Neuronal stem cell (in vitro differentiated cells): ENCODE results near the gene TTLL10.
A peak's percentile ranks its signal among the peaks of the same experiment; 100 is the strongest.

ENCODE experiments used
- DNase-seq: peaks from one replicate; pipeline ENCODE4 v3.0.0-alpha.2; 2013; ENCODE audit warnings: low spot score
- H2AFZ ChIP-seq: one replicate; pipeline ENCODE4 v1.6.1; 2013; ENCODE audit warnings: mild to moderate bottlenecking, low read length, inconsistent platforms
- H2AK5ac ChIP-seq: 2 replicates; pipeline ENCODE4 v1.6.1; 2013; ENCODE audit warnings: low read depth, mild to moderate bottlenecking, inconsistent platforms, low read length, moderate library complexity, mixed read lengths
- H2BK120ac ChIP-seq: 2 replicates; pipeline ENCODE4 v1.6.1; 2013; ENCODE audit warnings: low read depth, mild to moderate bottlenecking, inconsistent platforms, low read length, moderate library complexity, mixed read lengths
- H2BK12ac ChIP-seq: one replicate; pipeline ENCODE4 v1.6.1; 2013; ENCODE audit warnings: low read length, inconsistent platforms
- H2BK15ac ChIP-seq: 2 replicates; pipeline ENCODE4 v1.6.1; 2013; ENCODE audit warnings: mild to moderate bottlenecking, low read length, inconsistent platforms, mixed read lengths
- H2BK5ac ChIP-seq: one replicate; pipeline ENCODE4 v1.6.1; 2013; ENCODE audit warnings: inconsistent platforms, mild to moderate bottlenecking, low read length, moderate library complexity
- H3K14ac ChIP-seq: one replicate; pipeline ENCODE4 v1.6.1; 2013; ENCODE audit warnings: low read length, inconsistent platforms
- H3K18ac ChIP-seq: 2 replicates; pipeline ENCODE4 v1.6.1; 2013; ENCODE audit warnings: low read length, inconsistent platforms
- H3K23ac ChIP-seq: 2 replicates; pipeline ENCODE4 v1.6.1; 2013; ENCODE audit warnings: low read depth, mild to moderate bottlenecking, mixed read lengths, low read length, inconsistent platforms; ENCODE audit not compliant: poor library complexity
- H3K27ac ChIP-seq: replicated peaks from 3 replicates; pipeline ENCODE4 v1.5.1; 2013; ENCODE audit warnings: low read length, inconsistent platforms
- H3K27me3 ChIP-seq, 3 experiments: 2 replicates each; pipeline ENCODE4 v1.6.1; 2013; ENCODE audit warnings: low read length in 3 of 3, mild to moderate bottlenecking in 2 of 3, inconsistent platforms in 1 of 3, low read depth in 1 of 3, mixed read lengths in 1 of 3, moderate library complexity in 1 of 3; ENCODE audit not compliant: control insufficient read depth in 3 of 3, insufficient read depth in 3 of 3
- H3K36me3 ChIP-seq, 2 donors: replicated peaks in 1 of 2; 2 replicates each; pipeline ENCODE4 v1.6.1; 2013; ENCODE audit warnings: low read length in 2 of 2; ENCODE audit not compliant: control insufficient read depth in 2 of 2, insufficient read depth in 2 of 2
- H3K4ac ChIP-seq: 2 replicates; pipeline ENCODE4 v1.6.1; 2013; ENCODE audit warnings: inconsistent platforms, mild to moderate bottlenecking, low read length, moderate library complexity
- H3K4me1 ChIP-seq, 2 donors: 1 replicate in 1 of 2; 2 replicates in 1 of 2; pipeline ENCODE4 v1.6.1; 2013; ENCODE audit warnings: low read length in 2 of 2, low read depth in 1 of 2; ENCODE audit not compliant: control insufficient read depth in 2 of 2, insufficient read depth in 1 of 2
- H3K4me2 ChIP-seq: one replicate; pipeline ENCODE4 v1.6.1; 2013; ENCODE audit warnings: mild to moderate bottlenecking, low read length, inconsistent platforms; ENCODE audit not compliant: insufficient read depth, poor library complexity, severe bottlenecking
- H3K4me3 ChIP-seq, 2 donors: 2 replicates each; pipeline ENCODE4 v1.5.1; 2013; ENCODE audit warnings: low read length in 2 of 2, mild to moderate bottlenecking in 2 of 2, inconsistent platforms in 1 of 2, moderate library complexity in 1 of 2
- H3K79me1 ChIP-seq: one replicate; pipeline ENCODE4 v1.6.1; 2013; ENCODE audit warnings: low read depth, mild to moderate bottlenecking, inconsistent platforms, low read length, moderate library complexity
- H3K9ac ChIP-seq: one replicate; pipeline ENCODE4 v1.6.1; 2013; ENCODE audit warnings: mild to moderate bottlenecking, low read depth, low read length, inconsistent platforms; ENCODE audit not compliant: poor library complexity
- H3K9me3 ChIP-seq, 2 donors: replicated peaks in 1 of 2; 2 replicates each; pipeline versions ENCODE3 to v1.6.1; 2013; ENCODE audit warnings: low read length in 2 of 2, mild to moderate bottlenecking in 2 of 2, inconsistent platforms in 1 of 2, low read depth in 1 of 2, mixed read lengths in 1 of 2, moderate library complexity in 1 of 2; ENCODE audit not compliant: control insufficient read depth in 2 of 2, insufficient read depth in 1 of 2
- H4K8ac ChIP-seq: one replicate; pipeline ENCODE4 v1.6.1; 2013; ENCODE audit warnings: low read depth, mild to moderate bottlenecking, inconsistent platforms, low read length, moderate library complexity
- H4K91ac ChIP-seq: one replicate; pipeline ENCODE4 v1.6.1; 2013; ENCODE audit warnings: low read length, low read depth, mild to moderate bottlenecking, inconsistent platforms; ENCODE audit not compliant: poor library complexity
- WGBS, 2 donors: extraction: QIAGEN DNeasy Blood & Tissue Kit; methylation state at CpG; one replicate each; pipeline ENCODE4 v1.1.7; 2013; ENCODE audit warnings: missing lambda C conversion rate in 2 of 2, mixed read lengths in 1 of 2; ENCODE audit not compliant: insufficient read length in 2 of 2, insufficient replicate concordance in 1 of 2; ENCODE audit errors: extremely low coverage in 2 of 2; 5-methylcytosine and 5-hydroxymethylcytosine counted together

Gene TTLL10

GRCh38 chr1:1179346-1179982 is 5.8 kb downstream of the TTLL10 start:
- DNase-seq: no peak
- H4K91ac ChIP-seq: no peak overlapping the region
- WGBS, 2 donors: no CpG with 5 or more reads among the region's 25 CpGs
- H3K27ac ChIP-seq: no peak overlapping the region
- H3K9ac ChIP-seq: no peak overlapping the region
- H3K9me3 ChIP-seq: peaks cover 0 to 7% of the 10 kb centered on the region in 2 donors
- no peak overlapping the region for H3K4me2 ChIP-seq
- H3K23ac ChIP-seq: peak overlapping the region; percentile 89
- H3K4me1 ChIP-seq: peaks cover 6 to 8% of the 10 kb centered on the region in 2 donors
- peak overlapping the region; percentile 48 for H3K18ac ChIP-seq
- H3K4me3 ChIP-seq: no peak overlapping the region
- no peak overlapping the region for H4K8ac ChIP-seq
- peak overlapping the region; percentile 89 for H2BK15ac ChIP-seq
- no peak overlapping the region for H2AFZ ChIP-seq
- H3K79me1 ChIP-seq: peaks cover 6% of the 10 kb centered on the region
- no peak overlapping the region for H2BK12ac ChIP-seq
- no peak overlapping the region for H3K4ac ChIP-seq
- H2BK120ac ChIP-seq: no peak overlapping the region
- no peak overlapping the region for H2BK5ac ChIP-seq
- peak overlapping the region; percentile 96 for H2AK5ac ChIP-seq
- H3K36me3 ChIP-seq: no peaks in the 10 kb centered on the region
- peaks cover 0 to 33% (median 10%) of the 10 kb centered on the region in 3 experiments for H3K27me3 ChIP-seq
- peak overlapping the region; percentile 56 for H3K14ac ChIP-seq

- no peak overlapping the region for H3K23ac ChIP-seq
- H3K27me3 ChIP-seq: peaks cover 0 to 32% (median 10%) of the 10 kb centered on the region in 3 experiments
- no peak overlapping the region for H4K91ac ChIP-seq
- H4K8ac ChIP-seq: no peak overlapping the region
- DNase-seq: no peak
- no CpG with 5 or more reads among the region's 51 CpGs for WGBS, 2 donors
- peak overlapping the region; percentile 38 for H3K14ac ChIP-seq
- H2BK12ac ChIP-seq: no peak overlapping the region
- peaks cover 6% of the 10 kb centered on the region for H3K79me1 ChIP-seq
- H3K18ac ChIP-seq: peak overlapping the region; percentile 71
- no peak overlapping the region for H3K4ac ChIP-seq
- H3K4me1 ChIP-seq: peaks cover 6 to 8% of the 10 kb centered on the region in 2 donors
- H2AFZ ChIP-seq: no peak overlapping the region
- no peaks in the 10 kb centered on the region for H3K36me3 ChIP-seq
- H2BK5ac ChIP-seq: no peak overlapping the region
- H3K4me2 ChIP-seq: no peak overlapping the region
- peak overlapping the region; percentile 75 for H2AK5ac ChIP-seq
- H2BK15ac ChIP-seq: peak overlapping the region; percentile 37
- no peak overlapping the region for H3K27ac ChIP-seq
- no peak overlapping the region for H3K4me3 ChIP-seq
- no peak overlapping the region for H2BK120ac ChIP-seq
- H3K9me3 ChIP-seq: peaks cover 0 to 6% of the 10 kb centered on the region in 2 donors
- H3K9ac ChIP-seq: peak overlapping the region; percentile 81
Measured at GRCh38 chr1:1179983-1180861, 6.5 kb downstream of the TTLL10 start.

DNA sequence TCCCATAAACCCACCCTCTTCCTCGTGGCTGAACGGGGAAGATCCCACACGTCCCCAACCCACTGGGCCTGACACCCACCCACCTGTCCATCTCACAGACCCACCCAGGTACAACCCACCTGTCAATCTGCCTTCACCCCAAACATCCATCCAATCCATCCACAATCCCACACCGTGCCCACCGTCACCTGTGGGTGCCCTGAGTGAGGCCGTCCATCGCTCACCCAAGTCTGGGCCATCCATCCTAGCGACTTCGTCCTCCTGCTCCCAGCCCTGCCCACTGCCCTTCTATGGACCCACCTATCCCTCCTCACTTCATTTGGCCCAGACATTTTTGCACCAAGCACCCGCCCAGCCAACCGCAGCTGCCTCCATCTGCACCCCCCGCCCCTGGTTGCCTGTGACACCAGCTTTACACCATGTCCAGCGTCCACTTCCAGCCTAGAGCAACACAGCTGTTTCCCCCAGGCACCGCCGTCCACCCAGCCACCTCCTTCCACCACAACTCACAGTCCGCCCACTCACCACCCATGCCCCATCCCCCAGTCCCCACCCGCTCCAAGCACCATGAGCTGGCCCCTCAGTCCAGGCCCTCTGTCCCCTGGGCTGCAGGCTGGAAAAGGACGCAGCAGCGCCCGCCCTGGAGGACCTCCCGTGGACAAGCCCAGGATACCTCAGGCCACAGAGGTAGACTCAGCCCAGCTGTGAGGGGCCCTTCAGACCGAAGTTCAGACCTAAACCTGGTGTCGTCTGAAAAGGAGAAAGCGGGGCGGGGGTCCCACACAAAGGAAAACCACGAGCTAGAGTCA is 7.7 kb downstream of the TTLL10 start:
- Histone ChIP-seq H2AFZ (peak overlapping the region; percentile 71), H2BK15ac (peak overlapping the region; percentile 75), H3K4me3 (peak overlapping the region in 1 of 2 donors; percentile 64), H2AK5ac (peak overlapping the region; percentile 96), H3K27ac (no peak overlapping the region), H3K23ac (no peak overlapping the region), H3K9me3 (peaks cover 0 to 3% of the 10 kb centered on the region in 2 donors), H3K14ac (peak overlapping the region; percentile 21), H2BK12ac (no peak overlapping the region), H4K8ac (no peak overlapping the region), H3K4ac (peak overlapping the region; percentile 53), H3K36me3 (no peaks in the 10 kb centered on the region), H3K9ac (peak overlapping the region; percentile 77), H3K79me1 (peaks cover 5% of the 10 kb centered on the region), H2BK120ac (no peak overlapping the region), H2BK5ac (peak overlapping the region; percentile 35), H3K18ac (peak overlapping the region; percentile 76), H3K4me1 (peaks cover 6% of the 10 kb centered on the region in 2 donors), H3K4me2 (no peak overlapping the region), H4K91ac (no peak overlapping the region), H3K27me3 (peaks cover 0 to 21% (median 4%) of the 10 kb centered on the region in 3 experiments)
- no peak for DNase-seq
- WGBS, 2 donors: no CpG with 5 or more reads among the region's 26 CpGs
